HG03060 (cell line): ENCODE data around the gene TMEM109.
"Not testable (repeated sequence)": the region's sequence is repeated elsewhere in the genome, so short reads cannot be mapped to it uniquely, and the experiment has no call there.

Experiments used
- ATAC-seq: cut with Tn5 transposase; IDR thresholded peaks from one replicate; pipeline ENCODE4 v1.9.1; 2021; ENCODE audit warnings: low read depth, moderate number of reproducible peaks; ENCODE audit not compliant: unreplicated experiment

Gene TMEM109

DNA sequence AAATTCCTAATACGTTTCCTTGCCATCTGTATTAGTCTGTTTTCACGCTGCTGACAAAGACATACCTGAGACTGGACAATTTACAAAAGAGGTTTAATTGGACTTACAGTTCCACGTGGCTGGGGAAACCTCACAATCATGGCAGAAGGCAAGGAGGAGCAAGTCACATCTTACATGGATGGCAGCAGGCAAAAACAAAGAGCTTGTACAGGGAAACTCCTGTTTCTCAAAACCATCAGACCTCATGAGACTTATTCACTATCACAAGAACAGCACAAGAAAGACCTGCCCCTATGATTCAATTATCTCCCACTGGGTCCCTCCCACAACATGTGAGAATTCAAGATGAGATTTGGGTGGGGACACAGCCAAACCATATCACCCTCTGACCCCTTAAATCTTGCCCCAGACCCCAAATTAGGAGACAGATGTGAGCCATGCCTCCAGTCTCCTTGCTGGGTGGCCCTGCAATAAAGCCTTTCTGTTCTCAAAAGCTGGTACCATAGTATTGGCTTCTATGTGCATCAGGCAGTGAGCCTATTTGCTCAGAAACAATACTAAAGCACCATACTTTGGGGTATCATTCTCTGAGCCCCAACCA is 4.2 kb upstream of the TMEM109 start:
- not testable (repeated sequence) for ATAC-seq

DNA sequence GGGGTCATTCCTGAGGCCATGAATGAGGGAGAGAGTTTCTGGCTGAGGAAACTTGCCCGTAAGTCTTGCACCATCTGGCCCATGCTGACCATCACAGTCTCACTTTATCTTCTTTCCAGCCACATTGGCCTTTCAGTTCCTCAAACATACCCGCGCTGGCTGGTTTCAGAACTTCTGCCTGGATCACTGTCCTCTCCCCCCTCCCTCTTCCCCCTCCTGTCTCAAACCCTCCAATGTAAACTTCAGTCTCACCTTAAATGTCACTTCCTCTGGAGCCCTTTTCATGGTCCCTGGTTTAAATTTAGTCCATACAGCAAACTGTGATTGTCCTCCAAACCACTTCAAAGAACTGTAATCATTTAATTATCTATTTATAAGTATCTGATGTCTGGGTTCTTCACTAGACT is 3.7 kb upstream of the TMEM109 start:
- no peak for ATAC-seq

DNA sequence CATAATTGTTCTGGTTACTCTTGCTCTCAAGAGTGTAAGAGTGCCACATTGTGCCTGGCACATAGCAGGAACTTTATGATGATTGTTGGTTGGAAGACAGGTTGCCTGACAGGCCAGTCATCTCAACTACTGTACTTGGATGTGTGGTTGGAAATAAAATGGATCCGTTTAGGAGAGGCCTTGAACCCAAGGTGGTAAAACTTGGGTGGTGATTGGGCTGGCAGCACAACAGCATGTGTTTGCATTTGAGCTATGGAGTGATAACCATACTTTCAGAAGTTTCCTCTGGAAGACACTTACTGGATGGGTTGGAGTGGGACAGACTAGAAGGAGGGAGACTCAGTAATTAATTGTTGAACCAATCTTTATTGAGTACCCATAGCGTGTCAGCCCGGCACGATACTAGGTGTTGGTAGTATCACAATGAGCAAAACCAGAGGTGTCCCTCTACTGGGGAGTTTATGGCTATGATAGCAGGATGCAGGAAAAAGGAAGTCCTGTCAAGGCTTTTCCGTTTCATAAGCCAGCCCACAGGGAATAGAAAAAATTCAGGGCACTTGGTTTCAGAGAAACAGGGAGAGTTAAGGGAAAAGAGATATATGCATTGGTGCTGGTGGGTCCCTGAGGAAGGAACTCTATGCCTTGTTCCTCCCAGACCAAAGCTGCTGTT is 3.1 kb upstream of the TMEM109 start:
- ATAC-seq = no peak

DNA sequence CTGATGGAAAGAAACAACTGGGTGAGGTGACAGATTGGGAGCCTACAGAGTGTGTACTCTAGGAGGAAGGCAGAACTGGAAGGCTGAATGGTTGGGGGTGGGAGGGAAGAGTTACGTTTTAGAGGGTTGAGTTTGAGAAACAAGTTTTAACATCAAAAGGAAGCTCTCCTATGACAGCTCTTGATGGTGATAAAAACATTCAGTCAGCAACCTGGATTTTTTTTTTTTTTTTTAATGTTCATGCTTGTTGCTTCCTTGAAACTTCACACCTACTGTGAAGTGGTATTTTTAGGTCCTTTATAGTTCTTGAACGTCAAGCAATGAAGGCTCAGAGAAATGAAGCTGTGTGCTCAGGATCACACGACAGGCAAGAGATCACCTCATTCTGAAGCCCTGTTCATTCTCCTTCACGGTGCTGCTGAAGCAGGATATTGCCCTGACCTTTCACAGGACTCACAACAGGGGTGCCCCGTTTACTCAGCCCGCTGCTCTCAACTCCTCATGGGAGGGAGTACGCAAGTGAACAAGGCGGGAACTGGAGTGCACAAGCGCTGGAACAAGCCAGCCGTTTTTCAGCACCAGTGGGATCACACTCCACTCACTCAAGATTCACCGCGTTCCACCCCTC is 1.6 kb upstream of the TMEM109 start:
- ATAC-seq = no peak

DNA sequence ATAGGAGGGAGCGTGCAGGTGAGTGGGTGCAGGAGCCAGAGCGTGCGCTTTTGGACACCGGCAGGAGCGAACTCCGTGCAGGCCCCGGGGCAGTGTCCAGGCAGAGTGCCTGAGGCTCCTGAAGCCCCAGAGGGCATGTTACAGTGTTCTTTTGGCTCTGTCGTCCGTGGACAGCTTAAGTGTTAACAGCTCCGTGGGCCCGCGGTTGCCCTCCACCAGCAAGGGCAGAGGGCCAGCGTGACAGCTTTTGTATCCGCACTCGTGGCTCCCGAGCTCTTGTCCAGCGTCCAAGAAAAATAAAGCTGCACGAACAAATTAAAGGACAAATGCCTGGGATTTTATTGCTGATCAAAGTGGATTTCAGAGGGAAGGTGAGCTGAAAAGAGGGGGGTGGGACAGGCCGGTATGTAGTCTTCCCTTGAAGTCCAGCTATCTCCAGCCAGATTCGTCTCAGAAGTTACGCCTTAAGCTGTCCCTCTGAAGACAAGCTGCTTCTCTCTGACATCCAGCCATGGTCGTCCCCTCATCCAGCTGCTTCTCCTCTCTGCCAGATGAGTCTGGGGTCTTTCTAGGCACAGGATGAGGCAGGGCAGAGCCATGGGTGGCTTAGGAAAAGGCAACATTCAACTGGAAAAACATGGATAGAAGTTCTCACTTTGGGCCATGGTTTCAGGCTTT is 968 bp upstream of the TMEM109 start:
- ATAC-seq = no peak

DNA sequence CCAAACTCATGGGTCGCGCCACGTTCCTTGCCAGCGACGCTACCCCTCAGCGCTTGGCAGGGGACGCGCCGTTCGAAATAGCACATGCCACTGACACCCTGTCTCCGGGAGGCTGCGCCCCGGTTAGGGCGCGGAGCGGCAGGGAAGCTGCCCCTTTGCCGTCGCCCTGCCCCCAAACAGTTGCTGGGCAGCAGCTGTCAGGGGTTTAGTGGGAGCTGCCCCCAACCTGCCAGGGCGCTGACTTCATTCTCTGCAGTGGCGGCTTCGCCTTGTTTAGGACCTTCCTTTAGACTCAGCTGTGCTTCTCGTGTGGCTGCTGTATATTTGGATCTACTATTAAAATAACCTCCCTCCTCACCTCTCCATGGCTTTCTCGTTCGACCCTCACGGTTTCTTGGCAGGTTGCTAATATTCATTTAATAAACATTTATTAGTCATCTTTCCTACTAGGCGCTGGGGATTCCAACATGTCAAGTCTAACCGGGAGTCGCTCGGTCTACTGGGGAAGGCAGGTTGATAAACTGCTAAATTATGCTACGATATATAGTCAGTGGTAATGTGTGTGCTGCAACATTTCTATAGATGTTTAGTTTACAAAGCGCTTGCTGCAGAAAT is 782 bp downstream of the TMEM109 start:
- ATAC-seq = no peak

DNA sequence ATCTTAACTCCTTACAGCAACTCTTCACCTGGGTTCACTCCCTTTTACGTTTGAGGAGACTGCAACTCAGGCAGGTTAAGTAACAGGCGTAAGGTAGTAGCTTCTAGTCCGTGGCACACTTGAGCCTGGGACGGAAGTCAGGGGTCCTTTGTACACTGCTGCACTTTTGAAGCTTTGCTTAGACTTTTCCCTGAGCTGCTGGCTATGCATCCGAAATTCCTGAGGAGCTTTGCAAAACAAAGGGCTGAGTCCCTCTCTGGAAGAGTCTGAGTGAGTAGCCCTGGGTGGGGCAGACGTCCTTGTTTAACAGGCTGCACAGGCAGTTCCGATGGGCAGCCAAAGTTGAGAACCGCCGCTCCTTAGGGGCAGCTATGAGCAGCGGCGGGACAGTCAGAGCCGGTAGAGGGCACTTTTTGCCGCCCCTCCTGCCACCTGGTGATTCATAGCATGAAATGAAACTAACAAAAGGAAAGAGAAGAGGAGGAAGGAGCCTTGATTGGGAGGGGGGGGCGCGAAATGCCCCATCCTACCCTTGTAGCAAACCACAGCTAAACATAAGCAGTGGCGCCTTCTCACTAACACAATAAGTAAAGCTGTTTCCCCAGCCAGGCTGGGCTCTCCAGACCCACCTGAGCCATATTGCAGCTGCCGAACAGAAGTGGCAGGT is 1.4 kb downstream of the TMEM109 start:
- ATAC-seq = peak; percentile 36

DNA sequence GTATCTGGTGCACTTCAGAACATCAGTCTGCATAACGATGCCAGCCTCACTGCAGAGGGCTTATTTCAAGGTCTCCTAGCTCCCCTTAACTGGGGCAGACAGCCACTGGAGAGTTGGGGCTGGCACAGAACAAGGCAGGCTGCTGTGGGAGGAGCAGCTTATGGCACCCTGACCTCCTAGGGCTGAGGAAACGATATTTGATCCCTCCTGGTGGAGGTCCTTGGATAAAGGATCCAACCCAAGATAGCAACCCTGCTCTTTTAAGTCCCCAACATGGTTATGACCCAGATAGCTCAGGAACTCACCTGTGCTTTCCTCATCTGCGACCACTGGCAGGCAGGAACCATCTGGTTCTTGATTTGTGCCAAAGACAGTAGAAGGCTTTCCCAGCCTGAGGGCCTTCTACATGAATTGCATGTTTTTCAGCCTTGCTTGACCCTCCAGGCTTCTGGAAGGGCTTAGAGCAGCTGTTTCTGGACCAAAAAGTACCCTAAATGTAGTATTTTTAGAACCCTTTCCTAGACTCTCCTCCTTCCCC is 2.8 kb downstream of the TMEM109 start:
- ATAC-seq = no peak

DNA sequence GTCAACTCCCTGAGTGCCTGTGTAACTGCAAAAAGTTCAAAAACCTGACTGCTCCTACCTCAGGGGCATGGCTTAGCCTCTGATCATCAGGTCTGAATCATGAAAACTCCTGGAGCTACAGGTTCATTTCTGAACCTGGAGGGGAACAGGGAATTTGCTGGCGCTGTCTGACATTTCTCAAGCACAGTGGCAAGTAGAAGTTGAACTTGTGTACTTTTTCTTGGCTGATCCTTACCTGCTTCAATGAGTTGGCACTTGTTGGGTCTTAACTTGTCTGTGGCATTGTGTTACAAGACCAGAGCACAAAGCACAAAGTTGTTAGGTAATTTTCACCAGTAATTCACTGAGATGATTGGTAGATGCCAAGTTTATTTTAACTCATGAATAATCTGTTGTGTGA is 3.3 kb downstream of the TMEM109 start:
- no peak for ATAC-seq

DNA sequence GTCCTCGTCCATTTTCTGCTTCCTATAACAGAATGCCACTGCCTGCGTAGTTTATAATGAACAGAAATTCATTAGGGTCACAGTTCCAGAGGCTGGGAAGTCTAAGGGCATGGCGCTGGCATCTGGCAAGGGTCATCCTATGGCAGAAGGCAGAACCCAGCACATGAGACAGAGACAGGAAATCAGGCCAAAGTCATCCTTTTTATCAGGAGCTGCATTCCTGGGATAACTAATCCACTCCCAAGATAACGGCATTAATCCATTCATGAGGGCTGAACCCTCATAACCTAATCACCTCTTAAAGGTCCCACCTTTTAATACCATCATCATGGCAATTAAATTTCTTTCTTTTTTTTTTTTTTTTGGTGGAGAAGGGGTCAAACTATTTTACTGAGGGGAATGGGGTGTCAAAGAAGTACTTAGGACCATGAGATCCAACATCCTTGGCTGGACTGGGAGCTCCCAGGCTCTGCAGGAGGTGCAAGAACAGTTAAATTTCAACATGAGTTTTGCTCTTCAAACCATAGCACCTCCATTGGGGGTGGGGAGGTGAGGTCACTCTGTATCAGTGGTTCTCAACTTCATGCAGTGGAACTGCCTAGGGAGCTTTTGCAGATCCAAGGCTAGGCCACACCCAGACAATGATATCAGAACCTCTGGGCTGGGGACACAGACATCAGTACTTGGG is 4.4 kb downstream of the TMEM109 start:
- no peak for ATAC-seq

DNA sequence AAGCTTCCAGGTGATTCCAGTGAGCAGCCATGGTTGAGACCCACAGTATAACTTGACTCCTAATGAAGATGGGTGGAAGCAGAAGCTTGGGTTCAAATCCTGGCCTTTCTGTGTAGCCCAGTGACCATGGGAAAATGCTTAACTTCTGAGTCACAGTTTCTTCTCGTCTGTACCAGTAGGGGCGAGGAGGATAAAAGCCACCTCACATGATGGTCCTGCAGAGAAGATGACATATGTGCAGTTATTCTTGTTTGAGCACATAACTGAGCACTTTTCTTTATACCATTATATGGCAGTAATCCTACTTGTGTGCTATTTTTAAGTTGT is 4.9 kb downstream of the TMEM109 start:
- no peak for ATAC-seq

DNA sequence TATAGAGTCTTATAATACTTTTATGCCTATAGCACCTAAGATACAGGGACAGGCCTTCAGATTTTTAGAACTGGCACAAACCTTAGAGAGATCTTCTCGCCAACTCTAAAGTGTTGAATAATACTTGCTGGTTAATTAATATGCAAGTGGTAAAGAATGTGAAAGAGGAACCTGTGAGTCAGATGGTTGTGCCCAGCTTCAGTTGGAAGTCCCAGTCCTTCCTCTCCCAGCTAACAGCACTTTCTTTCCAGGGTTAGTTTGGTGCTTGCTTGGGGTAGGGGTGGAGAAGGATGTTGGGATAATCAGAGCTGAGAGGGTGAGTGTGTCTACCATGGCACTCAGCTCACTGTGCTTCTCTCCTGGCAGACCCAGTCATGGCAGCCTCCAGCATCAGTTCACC is 5.4 kb downstream of the TMEM109 start:
- ATAC-seq = no peak

DNA sequence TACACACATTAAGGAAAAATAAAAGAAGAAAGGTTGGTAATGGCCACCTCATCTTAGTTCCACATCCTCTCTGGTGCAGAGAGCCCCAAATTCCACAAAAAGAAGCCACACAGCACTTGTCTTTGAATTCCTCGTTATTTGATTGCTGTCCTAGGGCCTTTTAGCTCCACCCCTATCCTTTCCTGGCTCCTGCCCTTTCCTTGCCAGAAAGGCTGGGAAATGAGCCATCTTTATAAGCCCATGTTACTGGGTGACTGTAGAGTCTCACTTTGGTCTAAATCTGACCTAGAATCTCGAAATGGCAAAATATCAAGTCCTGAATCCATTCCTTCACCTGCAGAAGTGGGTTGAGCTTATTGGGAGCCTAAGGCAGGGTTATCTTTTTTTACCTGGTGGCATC is 6.0 kb downstream of the TMEM109 start:
- ATAC-seq = no peak

DNA sequence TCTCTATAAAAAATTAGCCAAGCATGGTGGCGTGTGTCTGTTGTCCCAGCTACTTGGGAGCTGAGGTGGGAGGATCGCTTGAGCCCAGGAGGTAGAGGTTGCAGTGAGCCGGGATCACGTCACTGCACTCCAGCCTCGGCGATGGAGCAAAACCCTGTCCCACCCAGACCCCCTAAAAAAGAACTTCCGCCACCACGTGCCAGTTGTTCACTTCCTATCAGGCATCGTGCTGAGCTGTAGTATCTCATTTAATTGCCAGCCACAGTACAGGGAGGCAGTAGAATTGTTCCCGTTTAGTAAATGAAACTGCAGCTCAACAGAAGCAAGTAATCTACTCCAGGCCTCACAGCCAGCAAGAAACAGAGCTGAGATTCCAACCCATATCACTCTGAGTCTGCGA is 7.3 kb downstream of the TMEM109 start:
- no peak for ATAC-seq

DNA sequence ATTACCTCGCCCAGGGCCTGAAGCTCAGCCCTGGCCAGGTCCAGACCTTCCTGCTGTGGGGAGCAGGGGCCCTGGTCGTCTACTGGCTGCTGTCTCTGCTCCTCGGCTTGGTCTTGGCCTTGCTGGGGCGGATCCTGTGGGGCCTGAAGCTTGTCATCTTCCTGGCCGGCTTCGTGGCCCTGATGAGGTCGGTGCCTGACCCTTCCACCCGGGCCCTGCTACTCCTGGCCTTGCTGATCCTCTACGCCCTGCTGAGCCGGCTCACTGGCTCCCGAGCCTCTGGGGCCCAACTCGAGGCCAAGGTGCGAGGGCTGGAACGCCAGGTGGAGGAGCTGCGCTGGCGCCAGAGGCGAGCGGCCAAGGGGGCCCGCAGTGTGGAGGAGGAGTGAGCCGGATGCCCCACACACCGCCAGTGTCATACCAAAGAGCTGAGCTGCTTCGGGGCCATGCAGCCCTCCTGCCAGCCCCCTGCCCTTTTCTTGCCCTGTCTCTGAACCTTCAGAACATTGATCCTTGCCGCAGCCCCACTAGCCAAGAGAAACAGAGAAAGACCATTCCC is 7.9 kb downstream of the TMEM109 start:
- ATAC-seq = no peak

DNA sequence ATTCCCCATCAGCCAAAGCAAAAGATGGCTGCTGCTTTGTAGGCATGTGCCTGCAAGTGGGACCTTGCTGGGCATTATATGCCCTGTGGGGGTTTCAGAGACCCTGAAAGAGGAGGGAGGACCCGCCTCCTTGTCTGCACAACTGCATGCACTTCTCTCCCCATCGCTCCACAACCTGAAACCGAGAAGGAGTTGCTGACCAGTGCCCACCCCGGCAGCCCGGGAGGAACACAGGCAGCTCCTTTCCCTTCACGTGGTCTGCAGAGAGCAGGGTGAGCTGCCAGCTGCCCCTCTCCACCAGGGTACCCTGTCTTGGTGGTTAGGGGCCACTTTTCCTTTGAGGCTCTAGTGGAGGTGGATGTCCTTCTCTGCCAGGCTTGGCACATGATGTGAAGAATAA is 8.9 kb downstream of the TMEM109 start:
- no peak for ATAC-seq

DNA sequence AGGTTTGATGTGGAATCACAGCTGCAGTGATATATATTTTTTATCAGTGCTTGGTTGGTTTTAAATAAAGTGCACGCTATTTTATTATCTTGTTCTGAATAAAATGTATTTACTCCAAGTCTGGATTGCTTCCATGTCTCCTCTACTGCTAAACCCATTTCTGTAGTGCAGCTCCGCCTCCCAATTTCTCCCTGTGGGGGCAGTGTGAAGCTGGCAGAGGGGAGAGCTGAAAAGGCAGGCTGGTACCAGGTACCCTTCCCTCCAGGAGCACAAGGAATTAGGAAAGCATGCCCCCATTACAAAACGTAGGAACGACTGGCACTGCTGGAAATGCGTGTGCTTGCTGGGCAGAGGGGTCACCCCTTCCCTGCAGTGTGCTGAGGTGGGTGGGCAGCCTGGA is 9.4 kb downstream of the TMEM109 start:
- no peak for ATAC-seq

DNA sequence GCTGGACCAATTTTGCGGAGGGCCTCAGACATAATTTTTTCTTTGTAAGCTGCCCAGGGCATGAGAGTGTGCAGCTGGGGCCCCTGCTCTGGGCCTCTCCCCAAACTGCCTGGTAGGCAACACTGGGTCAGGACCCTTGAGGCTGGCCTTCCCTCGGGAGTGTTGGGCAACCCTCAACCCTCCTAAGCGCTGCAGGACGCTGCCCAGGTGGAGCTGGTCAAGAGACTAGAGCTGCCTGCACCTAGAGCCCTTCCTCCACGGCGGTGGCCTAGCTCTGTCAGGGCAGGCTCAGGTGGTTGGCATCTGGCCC is 9.8 kb downstream of the TMEM109 start:
- no peak for ATAC-seq

DNA sequence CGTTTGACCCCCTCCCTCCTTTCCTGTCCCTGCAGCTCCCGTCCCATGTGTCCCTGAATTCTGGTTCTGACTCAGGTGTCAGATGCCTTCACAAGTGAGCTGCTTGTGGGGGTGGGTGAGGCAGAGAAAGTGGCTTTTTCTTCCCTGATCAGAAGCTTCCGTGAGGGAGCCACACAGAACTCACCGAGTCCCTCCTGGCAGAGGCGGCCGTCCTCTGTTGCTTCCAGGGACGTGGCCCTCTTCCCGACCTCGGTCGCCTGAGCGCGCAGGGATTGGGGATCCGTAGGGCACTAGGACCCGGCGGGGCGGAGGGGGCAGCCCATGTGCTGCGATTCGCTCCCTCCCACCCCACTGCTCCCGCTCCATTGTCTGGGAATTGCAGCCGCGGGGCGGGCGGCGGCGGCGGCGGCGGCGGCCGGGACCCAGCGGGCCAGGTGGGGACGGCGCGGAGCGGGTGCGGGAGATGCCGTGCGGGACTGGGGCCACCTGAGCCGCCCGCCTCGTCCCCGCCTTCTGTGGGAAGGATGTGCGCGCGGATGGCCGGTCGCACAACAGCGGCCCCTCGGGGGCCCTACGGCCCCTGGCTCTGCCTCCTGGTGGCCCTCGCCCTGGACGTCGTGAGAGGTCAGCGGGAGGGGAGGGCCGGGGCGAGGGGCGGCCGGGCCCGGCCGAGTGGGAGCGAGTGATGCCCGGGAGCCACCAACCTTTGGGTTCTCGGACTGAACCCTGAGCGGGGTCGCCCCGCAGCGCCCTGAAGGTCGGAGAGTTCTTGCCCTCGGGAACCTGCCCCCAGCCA is 10.3 kb downstream of the TMEM109 start, which contains the start of gene TMEM132A:
TMEM132A (plus strand) TSS at position 351 of the 796 bp plus-strand sequence; CDS start at position 525, 174 bp downstream.
- no peak for ATAC-seq
